A549 (cell line): ENCODE results near the gene FOXK1. TPM values are rescaled to one million over a fixed set of nuclear protein-coding genes. Genes with fewer than 3 reads are reported as not detected.

Experiments used
- ATAC-seq, 2 experiments: fragments of 200-7000 bp in 1 of 2; fragments of >200 bp in 1 of 2; cut with Nextera tagmentation in 1 of 2; cut with Tn5 transposase in 1 of 2; 3 replicates each; pipeline versions ENCODE4 v1.8.0 to v1.9.1; 2018 to 2020; ENCODE audit warnings: mild to moderate bottlenecking in 1 of 2, moderate library complexity in 1 of 2
- CTCF ChIA-PET: fragments of 300-600 bp; sonication (Branson Sonifier 250); formaldehyde crosslinking; extraction: SDS; loops from one replicate; lab custom pipeline; 2021; ENCODE audit warnings: antibody characterized with exemption, inconsistent platforms; lab: Yijun Ruan, JAX
- POLR2A ChIA-PET: fragments of 350-600 bp; formaldehyde crosslinking; extraction: SDS; loops from one replicate; lab custom pipeline; 2021; ENCODE audit warnings: antibody characterized with exemption, inconsistent platforms; lab: Yijun Ruan, JAX
- DNase-seq, 2 experiments: peaks; one replicate each; pipeline versions ENCODE4 v3.0.0 to v3.0.0-alpha.2; 2011 to 2016; ENCODE audit warnings: low read depth in 1 of 2, low spot score in 1 of 2
- FAIRE-seq: peaks from 2 replicates; lab custom pipeline; 2011; peaks lifted over from hg19 to GRCh38; lab: Jason Lieb, UNC
- H3K27ac ChIP-seq, 2 experiments: fragments of >200 bp; sonication (Bioruptor Twin); formaldehyde crosslinking; 3 replicates each; pipeline ENCODE4 v1.5.1; 2016 to 2017
- H3K4me1 ChIP-seq: fragments of >200 bp; sonication (Bioruptor Twin); formaldehyde crosslinking; 3 replicates; pipeline ENCODE4 v1.6.1; 2016
- H3K4me2 ChIP-seq: fragments of >200 bp; sonication (Bioruptor Twin); formaldehyde crosslinking; 3 replicates; pipeline ENCODE4 v1.6.1; 2016
- H3K4me3 ChIP-seq: fragments of >200 bp; sonication (Bioruptor Twin); formaldehyde crosslinking; 3 replicates; pipeline ENCODE4 v1.5.1; 2016
- H3K9me3 ChIP-seq: fragments of >200 bp; sonication (Bioruptor Twin); formaldehyde crosslinking; 3 replicates; pipeline ENCODE4 v1.6.1; 2016
- BHLHE40 ChIP-seq: IDR thresholded peaks from 2 replicates; pipeline ENCODE4 v1.6.1; 2012; ENCODE audit warnings: low read depth, low read length, inconsistent platforms
- CBX2 ChIP-seq: fragments of 200-600 bp; sonication (generic); IDR thresholded peaks from 2 replicates; pipeline ENCODE4 v1.6.1; 2016; ENCODE audit warnings: low read depth, mild to moderate bottlenecking, borderline replicate concordance
- CEBPB ChIP-seq, 2 experiments: fragments of >200 bp in 1 of 2; sonication (Bioruptor Twin) in 1 of 2; formaldehyde crosslinking in 1 of 2; IDR thresholded peaks; 2 replicates each; pipeline ENCODE4 v1.6.1; 2012 to 2016
- E2F6 ChIP-seq: IDR thresholded peaks from 2 replicates; pipeline ENCODE4 v1.6.1; 2012; ENCODE audit warnings: low read depth, borderline replicate concordance
- EHMT2 ChIP-seq: fragments of 200-600 bp; sonication (generic); IDR thresholded peaks from 2 replicates; pipeline ENCODE4 v1.6.1; 2016; ENCODE audit warnings: antibody characterized with exemption, low read depth, mild to moderate bottlenecking, moderate library complexity
- FOXS1 ChIP-seq: fragments of 250-450 bp; sonication (Bioruptor Pico); IDR thresholded peaks from 2 replicates; pipeline ENCODE4 v1.5.0; 2020; ENCODE audit warnings: mild to moderate bottlenecking, moderate library complexity
- HDAC2 ChIP-seq: fragments of 200-600 bp; sonication (generic); IDR thresholded peaks from 2 replicates; pipeline ENCODE4 v1.6.1; 2016
- HMGXB4 ChIP-seq: fragments of 250-450 bp; sonication (Bioruptor Pico); IDR thresholded peaks from 2 replicates; pipeline ENCODE4 v1.5.0; 2021; ENCODE audit warnings: mild to moderate bottlenecking, moderate library complexity, borderline replicate concordance
- HOXB13 ChIP-seq: fragments of 250-450 bp; sonication (Bioruptor Pico); IDR thresholded peaks from 2 replicates; pipeline ENCODE4 v1.5.0; 2020; ENCODE audit warnings: low read depth, mild to moderate bottlenecking, moderate library complexity
- HOXB5 ChIP-seq: fragments of 250-450 bp; sonication (Bioruptor Pico); IDR thresholded peaks from 2 replicates; pipeline ENCODE4 v1.5.0; 2020; ENCODE audit warnings: mild to moderate bottlenecking, moderate library complexity
- JUN ChIP-seq, 2 experiments: fragments of >200 bp; sonication (Bioruptor Twin); formaldehyde crosslinking; IDR thresholded peaks; 2 replicates in 1 of 2; 3 replicates in 1 of 2; pipeline ENCODE4 v1.6.1; 2016 to 2017
- JUNB ChIP-seq: fragments of >200 bp; sonication (Bioruptor Twin); formaldehyde crosslinking; IDR thresholded peaks from 2 replicates; pipeline ENCODE4 v1.6.1; 2016
- KDM5A ChIP-seq: fragments of 200-600 bp; sonication (generic); IDR thresholded peaks from 2 replicates; pipeline ENCODE4 v1.6.1; 2016; ENCODE audit warnings: antibody characterized with exemption, mild to moderate bottlenecking
- MAFK ChIP-seq: fragments of 450-650 bp; IDR thresholded peaks from 2 replicates; pipeline ENCODE4 v1.6.1; 2014; ENCODE audit not compliant: partially characterized antibody
- MAZ ChIP-seq: fragments of 150-350 bp; IDR thresholded peaks from 2 replicates; pipeline ENCODE4 v1.6.1; 2014; ENCODE audit warnings: antibody characterized with exemption, low read depth, low read length, borderline replicate concordance
- MYC ChIP-seq: IDR thresholded peaks from 2 replicates; pipeline ENCODE4 v1.6.1; 2012; ENCODE audit warnings: mild to moderate bottlenecking, inconsistent platforms, low read length, improper control_type of control experiment, borderline replicate concordance
- NPAS2 ChIP-seq: fragments of 250-450 bp; sonication (Bioruptor Pico); IDR thresholded peaks from 2 replicates; pipeline ENCODE4 v1.8.0; 2022; ENCODE audit warnings: mild to moderate bottlenecking, moderate library complexity, borderline replicate concordance
- POLR2A ChIP-seq: IDR thresholded peaks from 2 replicates; pipeline ENCODE4 v1.6.1; 2012; ENCODE audit warnings: mild to moderate bottlenecking, low read length
- POLR2AphosphoS2 ChIP-seq: conservative IDR thresholded peaks from 2 replicates; pipeline ENCODE4 v1.6.1; 2012; ENCODE audit warnings: low read length, improper control_type of control experiment, inconsistent platforms
- RAD21 ChIP-seq, 2 experiments: fragments of >200 bp in 1 of 2; sonication (Bioruptor Twin) in 1 of 2; formaldehyde crosslinking in 1 of 2; IDR thresholded peaks in 1 of 2; conservative IDR thresholded peaks in 1 of 2; 2 replicates in 1 of 2; 3 replicates in 1 of 2; pipeline ENCODE4 v1.6.1; 2012 to 2018; ENCODE audit warnings: inconsistent platforms in 1 of 2
- SREBF2 ChIP-seq: fragments of 450-650 bp; IDR thresholded peaks from 2 replicates; pipeline ENCODE4 v1.6.1; 2014; ENCODE audit warnings: mild to moderate bottlenecking, moderate library complexity
- USF2 ChIP-seq: fragments of 450-650 bp; IDR thresholded peaks from 2 replicates; pipeline ENCODE4 v1.6.1; 2014; ENCODE audit warnings: antibody characterized with exemption
- WGBS: methylation state at CpG from one replicate; pipeline ENCODE4 v1.1.6; 2017; ENCODE audit errors: missing lambda C conversion rate; 5-methylcytosine and 5-hydroxymethylcytosine counted together
- polyA plus RNA-seq, 4 experiments: library from polyadenylated mRNA; depleted of rRNA in 3 of 4; stranded (reverse); fragments of >200 nt; fragmentation: RNase III in 1 of 4; extraction: RNeasy Plus Mini Kit Qiagen cat#74134 plus additional on column Dnase treatment in 1 of 4; gene quantifications; 2 replicates in 3 of 4; 3 replicates in 1 of 4; pipeline ENCODE4 v1.2.3, GENCODE V29; 2011 to 2017

FOXK1 gene
- polyA plus RNA-seq, 2 of the 4 experiments (the other 2 are of a cell fraction) = 6.8 to 10.9 TPM

GRCh38 chr7:4817178-4817901, 135.2 kb downstream of the FOXK1 start:
- Histone ChIP-seq H3K4me1 (no peaks in the 10 kb centered on the region), H3K4me2 (no peak overlapping the region), H3K9me3 (no peaks in the 10 kb centered on the region), H3K4me3 (no peak overlapping the region), H3K27ac (no peak overlapping the region)
- DNase-seq = no peak
- POLR2A ChIA-PET = no interaction called here
- FAIRE-seq = no peak
- CTCF ChIA-PET = interaction anchor here (1.5 to 1.8 kb wide), 2 partner anchors 67 to 156 kb away, joined by 5 to 7 read pairs; partner anchors contain the start of gene RADIL
- 75% methylated on average over 17 of the region's 38 CpGs for WGBS
- ATAC-seq = no peak
- TF ChIP-seq KDM5A (no peak), EHMT2 (no peak), RAD21 (conservative IDR thresholded peaks at IDR 0.05 in 1 of 2, IDR thresholded peaks at IDR 0.05 in 1 of 2) (no peak), BHLHE40 (no peak), HOXB13 (CRISPR knock-in tag) (no peak), POLR2AphosphoS2 (no peak), FOXS1 (CRISPR knock-in tag) (no peak), SREBF2 (no peak), E2F6 (no peak), MYC (no peak), HMGXB4 (CRISPR knock-in tag) (no peak), JUN (IDR thresholded peaks at IDR 0.05) (no peak)

GRCh38 chr7:4818000-4818794, 136.1 kb downstream of the FOXK1 start:
- ChIA-PET CTCF (interaction anchor here (1.3 to 1.7 kb wide), 2 partner anchors 32 to 65 kb away, joined by 4 to 5 read pairs; partner anchors contain the start of gene RADIL), POLR2A (no interaction called here)
- TF ChIP-seq CBX2 = no peak
- TF ChIP-seq MAFK = no peak
- TF ChIP-seq MAZ = no peak
- TF ChIP-seq JUNB = no peak
- no peak for TF ChIP-seq NPAS2
- no peak overlapping the region for H3K4me2 ChIP-seq
- 88% methylated on average over 20 of the region's 32 CpGs for WGBS
- FAIRE-seq (no peak), DNase-seq (no peak), ATAC-seq (no peak)
- no peaks in the 10 kb centered on the region for H3K9me3 ChIP-seq
- no peak overlapping the region for H3K27ac ChIP-seq
- no peaks in the 10 kb centered on the region for H3K4me1 ChIP-seq
- H3K4me3 ChIP-seq = no peak overlapping the region

GRCh38 chr7:4819560-4820404, 137.7 kb downstream of the FOXK1 start:
- ATAC-seq = no peak
- CTCF ChIA-PET = interaction anchor here (0.6 to 1.7 kb wide), 6 partner anchors 14 to 68 kb away, joined by 3 to 7 read pairs (median 4); partner anchors contain the start of gene RADIL
- no peak for FAIRE-seq

More at GRCh38 chr7:4819560-4820404, 137.7 kb downstream of the FOXK1 start:
- Histone ChIP-seq H3K4me1 (no peaks in the 10 kb centered on the region), H3K4me2 (no peak overlapping the region), H3K27ac (no peak overlapping the region), H3K9me3 (no peaks in the 10 kb centered on the region)
- POLR2A ChIA-PET = no interaction called here
- TF ChIP-seq MYC (no peak), POLR2A (no peak), USF2 (no peak), HOXB5 (CRISPR knock-in tag) (no peak), FOXS1 (CRISPR knock-in tag) (no peak), HDAC2 (no peak), RAD21 (conservative IDR thresholded peaks at IDR 0.05 in 1 of 2, IDR thresholded peaks at IDR 0.05 in 1 of 2) (no peak), HMGXB4 (CRISPR knock-in tag) (no peak), CEBPB (IDR thresholded peaks at IDR 0.05) (no peak)
- TF ChIP-seq, all 56 proteins: peak for 0
- DNase-seq = no peak
- no peak overlapping the region for H3K4me3 ChIP-seq
- 84% methylated on average over 26 of the region's 39 CpGs for WGBS
